DND-41 (cell line): ENCODE results near the gene LCAT.

Source experiments
- ATAC-seq: fragments of 200-7000 bp; cut with Tn5 transposase; 3 replicates; pipeline ENCODE4 v1.9.1; 2021; ENCODE audit warnings: low read depth; ENCODE audit not compliant: insufficient read depth
- DNase-seq: peaks from one replicate; pipeline ENCODE4 v3.0.0-alpha.2; 2020
- H2AFZ ChIP-seq: 2 replicates; pipeline ENCODE4 v1.6.0; 2012; ENCODE audit warnings: low read depth, low read length
- H3K27ac ChIP-seq: 2 replicates; pipeline ENCODE4 v1.5.1; 2012; ENCODE audit warnings: low read length, inconsistent platforms
- H3K27me3 ChIP-seq: fragments of 200-600 bp; sonication (generic); 2 replicates; pipeline ENCODE4 v1.6.0; 2012; ENCODE audit warnings: low read length, mild to moderate bottlenecking, inconsistent platforms; ENCODE audit not compliant: insufficient read depth, poor library complexity
- H3K36me3 ChIP-seq: 2 replicates; pipeline ENCODE4 v1.5.1; 2012; ENCODE audit warnings: low read length, inconsistent platforms; ENCODE audit not compliant: insufficient read depth
- H3K4me1 ChIP-seq: 2 replicates; pipeline ENCODE4 v1.5.1; 2012; ENCODE audit warnings: mild to moderate bottlenecking, low read length; ENCODE audit not compliant: insufficient read depth
- H3K4me2 ChIP-seq: 2 replicates; pipeline ENCODE4 v1.6.0; 2012; ENCODE audit warnings: mild to moderate bottlenecking, moderate library complexity, low read length, inconsistent platforms; ENCODE audit not compliant: insufficient read depth
- H3K4me3 ChIP-seq, 2 experiments: fragments of 200-600 bp in 1 of 2; shearing (Covaris generic) in 1 of 2; 2 replicates each; pipeline ENCODE4 v1.5.1; 2012 to 2016; ENCODE audit warnings: inconsistent platforms in 2 of 2, low read length in 2 of 2, mild to moderate bottlenecking in 2 of 2, low read depth in 1 of 2, moderate library complexity in 1 of 2
- H3K79me2 ChIP-seq: 2 replicates; pipeline ENCODE4 v1.6.0; 2012; ENCODE audit warnings: low read length, inconsistent platforms; ENCODE audit not compliant: insufficient read depth
- H3K9ac ChIP-seq: 2 replicates; pipeline ENCODE4 v1.6.0; 2012; ENCODE audit warnings: low read depth, mild to moderate bottlenecking, inconsistent platforms, low read length, moderate library complexity
- H3K9me3 ChIP-seq: 2 replicates; pipeline ENCODE4 v1.5.1; 2012; ENCODE audit warnings: low read length, moderate library complexity, mild to moderate bottlenecking, inconsistent platforms; ENCODE audit not compliant: insufficient read depth, severe bottlenecking
- H4K20me1 ChIP-seq: 2 replicates; pipeline ENCODE4 v1.6.0; 2012; ENCODE audit warnings: low read length; ENCODE audit not compliant: insufficient read depth
- CTCF ChIP-seq: IDR thresholded peaks from 2 replicates; pipeline ENCODE4 v1.5.1; 2012; ENCODE audit warnings: borderline replicate concordance, low read length, moderate library complexity, mild to moderate bottlenecking; ENCODE audit not compliant: poor library complexity, severe bottlenecking; ENCODE audit errors: extremely low read depth
- EZH2 ChIP-seq: IDR thresholded peaks from 3 replicates; pipeline ENCODE4 v1.6.1; 2012; ENCODE audit warnings: borderline replicate concordance, low read depth, mild to moderate bottlenecking, moderate library complexity, low read length, inconsistent platforms; ENCODE audit not compliant: severe bottlenecking

The LCAT gene

GRCh38 chr16:67892899-67893742 lies 50.8 kb downstream of the LCAT start, which contains the start of gene PSKH1:
PSKH1 (plus strand) TSS chr16:67893254; CDS start chr16:67908750, 15,496 bp downstream.
- H2AFZ ChIP-seq, result peak within 1 kb of the TSS; percentile 95
- no peak for TF ChIP-seq EZH2
- no peak for TF ChIP-seq CTCF
- peaks cover 32% of the 10 kb centered on the region for H3K4me1 ChIP-seq
- peak within 1 kb of the TSS; percentile 78 to 97 for H3K4me3 ChIP-seq
- H3K27me3 ChIP-seq, result no peaks in the 10 kb centered on the region
- peaks cover 50% of the 10 kb centered on the region for H3K79me2 ChIP-seq
- DNase-seq (peak; percentile 95), ATAC-seq (peak; percentile 98)
- peaks cover 5% of the 10 kb centered on the region; the same call in 1 of the 2 replicates for H3K36me3 ChIP-seq
- H3K9me3 ChIP-seq, result no peaks in the 10 kb centered on the region
- peak within 1 kb of the TSS; percentile 94 for H3K4me2 ChIP-seq
- peaks cover 3% of the 10 kb centered on the region; the same call in 1 of the 2 replicates for H4K20me1 ChIP-seq
- peak within 1 kb of the TSS; percentile 78 for H3K27ac ChIP-seq
- peak within 1 kb of the TSS; percentile 97 for H3K9ac ChIP-seq

- Histone ChIP-seq H3K9ac (peak overlapping the region; percentile 97), H3K4me3 (peak overlapping the region; percentile 78 to 97), H3K79me2 (peaks cover 43% of the 10 kb centered on the region), H3K4me1 (peaks cover 32% of the 10 kb centered on the region), H3K27me3 (no peaks in the 10 kb centered on the region), H3K27ac (peak overlapping the region; percentile 78), H2AFZ (peak overlapping the region; percentile 87), H3K36me3 (peaks cover 5% of the 10 kb centered on the region; the same call in 1 of the 2 replicates), H3K9me3 (no peaks in the 10 kb centered on the region), H3K4me2 (peak overlapping the region; percentile 94), H4K20me1 (no peaks in the 10 kb centered on the region)
- ATAC-seq, result no peak
- DNase-seq, result no peak
- TF ChIP-seq CTCF (no peak), EZH2 (no peak)
Observed at GRCh38 chr16:67892375-67892774, 51.5 kb downstream of the LCAT start.
